Transverse colon (tissue), 4 donors: ENCODE measurements around the gene GLI2.

ENCODE experiments used
- EP300 ChIP-seq: sonication (generic); formaldehyde crosslinking; IDR thresholded peaks from one replicate; pipeline ENCODE4 v1.6.1; 2017; ENCODE audit warnings: antibody characterized with exemption, low read depth
- POLR2A ChIP-seq: fragments of 450-650 bp; IDR thresholded peaks from one replicate; pipeline ENCODE4 v1.6.1; 2016; ENCODE audit warnings: antibody characterized with exemption, mild to moderate bottlenecking, moderate library complexity
- POLR2AphosphoS5 ChIP-seq, 3 donors: sonication (generic); formaldehyde crosslinking; IDR thresholded peaks; one replicate each; pipeline ENCODE4 v1.6.1; 2016; ENCODE audit warnings: antibody characterized with exemption in 3 of 3
- TF ChIP-seq, protein P1 (sequence below), 5 experiments: fragments of 200-600 bp in 3 of 5; fragments of 450-650 bp in 2 of 5; sonication (generic) in 3 of 5; IDR thresholded peaks; 1 replicate in 2 of 5; 2 replicates in 3 of 5; pipeline ENCODE4 v1.5.1; 2016 to 2017; ENCODE audit warnings: antibody characterized with exemption in 5 of 5, inconsistent platforms in 3 of 5, mild to moderate bottlenecking in 2 of 5, moderate library complexity in 1 of 5

DNA sequence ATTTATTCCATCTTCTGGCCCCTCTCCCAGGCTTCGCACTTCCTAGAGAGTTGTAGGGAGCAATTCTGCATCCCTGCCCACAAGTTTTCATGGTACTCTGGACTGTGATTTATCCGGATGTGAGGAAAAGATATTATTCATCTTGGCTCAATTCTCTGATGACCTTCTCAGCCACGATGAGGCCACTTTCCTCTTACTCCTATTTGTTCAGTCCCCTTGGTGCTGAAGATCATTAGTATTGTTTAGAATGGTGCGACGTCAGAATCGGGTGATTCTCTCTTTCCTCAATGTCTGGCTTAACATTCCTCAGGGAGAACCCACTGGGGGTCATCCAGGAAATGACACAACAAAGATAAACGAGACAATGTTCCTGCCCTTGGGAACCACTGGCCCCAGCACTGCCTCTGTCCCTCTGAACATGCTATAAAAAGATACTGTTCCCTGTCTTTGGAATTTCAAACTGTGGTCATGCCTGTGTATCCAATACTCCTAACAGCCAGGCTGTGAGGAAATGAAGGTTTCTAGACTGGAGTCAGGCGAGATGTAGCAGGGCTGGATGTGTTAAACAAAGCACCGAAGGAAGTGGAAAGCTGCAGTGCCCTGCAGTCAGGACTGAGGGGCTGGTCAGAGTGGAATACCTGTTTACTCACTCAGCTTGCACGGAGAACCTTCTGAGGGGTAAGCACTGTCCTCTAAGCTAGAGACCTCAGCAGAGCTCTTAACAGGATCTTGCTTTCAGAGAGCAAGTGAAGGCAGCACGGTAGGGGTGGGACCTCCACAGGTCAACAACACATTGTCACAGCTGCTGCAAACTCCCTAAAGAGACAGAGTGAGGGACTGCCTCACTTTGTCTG is 12.9 kb upstream of the GLI2 start:
- TF ChIP-seq EP300 = no peak
- TF ChIP-seq, protein P1, sequence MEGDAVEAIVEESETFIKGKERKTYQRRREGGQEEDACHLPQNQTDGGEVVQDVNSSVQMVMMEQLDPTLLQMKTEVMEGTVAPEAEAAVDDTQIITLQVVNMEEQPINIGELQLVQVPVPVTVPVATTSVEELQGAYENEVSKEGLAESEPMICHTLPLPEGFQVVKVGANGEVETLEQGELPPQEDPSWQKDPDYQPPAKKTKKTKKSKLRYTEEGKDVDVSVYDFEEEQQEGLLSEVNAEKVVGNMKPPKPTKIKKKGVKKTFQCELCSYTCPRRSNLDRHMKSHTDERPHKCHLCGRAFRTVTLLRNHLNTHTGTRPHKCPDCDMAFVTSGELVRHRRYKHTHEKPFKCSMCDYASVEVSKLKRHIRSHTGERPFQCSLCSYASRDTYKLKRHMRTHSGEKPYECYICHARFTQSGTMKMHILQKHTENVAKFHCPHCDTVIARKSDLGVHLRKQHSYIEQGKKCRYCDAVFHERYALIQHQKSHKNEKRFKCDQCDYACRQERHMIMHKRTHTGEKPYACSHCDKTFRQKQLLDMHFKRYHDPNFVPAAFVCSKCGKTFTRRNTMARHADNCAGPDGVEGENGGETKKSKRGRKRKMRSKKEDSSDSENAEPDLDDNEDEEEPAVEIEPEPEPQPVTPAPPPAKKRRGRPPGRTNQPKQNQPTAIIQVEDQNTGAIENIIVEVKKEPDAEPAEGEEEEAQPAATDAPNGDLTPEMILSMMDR (IDR thresholded peaks at IDR 0.05) = no peak
- TF ChIP-seq POLR2AphosphoS5 (IDR thresholded peaks at IDR 0.05) = no peak
- TF ChIP-seq POLR2A = no peak
